MCF 10A (cell line): ENCODE data around the gene SAT1. TPM values are rescaled to one million over a fixed set of nuclear protein-coding genes. Genes with fewer than 3 reads are reported as not detected.

Source experiments
- BruUV-seq: library from RNA; stranded (reverse); fragments of 400-500 nt; replicated peaks from 2 replicates; lab custom pipeline; 2021; lab: Mats Ljungman, UMichigan
- CTCF ChIA-PET: fragments of 300-600 bp; sonication (Branson Sonifier 250); formaldehyde crosslinking; extraction: SDS; loops from one replicate; lab custom pipeline; 2021; ENCODE audit warnings: antibody characterized with exemption, inconsistent platforms; lab: Yijun Ruan, JAX
- POLR2A ChIA-PET: fragments of 300-600, 350-650 bp; sonication (Branson Sonifier 250); formaldehyde crosslinking; extraction: SDS; loops from one replicate; lab custom pipeline; 2020; ENCODE audit warnings: antibody characterized with exemption, inconsistent platforms; lab: Yijun Ruan, JAX
- DNase-seq: peaks from one replicate; pipeline ENCODE4 v3.0.0-alpha.2; 2018; ENCODE audit not compliant: unreplicated experiment
- H3K27ac Mint-ChIP-seq: one replicate; pipeline ENCODE4 v1.8.0; 2022; ENCODE audit warnings: mild to moderate bottlenecking, low read depth, mixed read lengths; ENCODE audit not compliant: unreplicated experiment
- H3K27me3 Mint-ChIP-seq: one replicate; pipeline ENCODE4 v1.8.0; 2022; ENCODE audit warnings: mixed read lengths; ENCODE audit not compliant: insufficient read depth, unreplicated experiment
- H3K36me3 Mint-ChIP-seq: one replicate; pipeline ENCODE4 v1.8.0; 2022; ENCODE audit warnings: mild to moderate bottlenecking, moderate library complexity, mixed read lengths; ENCODE audit not compliant: insufficient read depth, unreplicated experiment
- H3K4me1 Mint-ChIP-seq: one replicate; pipeline ENCODE4 v1.8.0; 2022; ENCODE audit warnings: mixed read lengths; ENCODE audit not compliant: insufficient read depth, unreplicated experiment
- H3K4me3 Mint-ChIP-seq: one replicate; pipeline ENCODE4 v1.8.0; 2022; ENCODE audit warnings: mild to moderate bottlenecking, moderate library complexity, mixed read lengths; ENCODE audit not compliant: unreplicated experiment
- H3K9me3 Mint-ChIP-seq: one replicate; pipeline ENCODE4 v1.8.0; 2022; ENCODE audit warnings: mixed read lengths; ENCODE audit not compliant: unreplicated experiment
- intact Hi-C: fragments of 100-400 bp; cut with micrococcal nuclease; formaldehyde crosslinking; loops from 2 replicates; pipeline ENCODE4 v1.14.1; 2022
- total RNA-seq: library from RNA; stranded (reverse); gene quantifications from 2 replicates; pipeline ENCODE4 v1.2.3, GENCODE V29; 2022
- TF ChIP-seq, protein P1 (sequence below): fragments of 200-600 bp; IDR thresholded peaks from one replicate; pipeline ENCODE4 v1.8.0; 2022; ENCODE audit warnings: antibody characterized with exemption, mild to moderate bottlenecking; ENCODE audit not compliant: unreplicated experiment

Gene SAT1
- total RNA-seq, 1 experiment from 2014 or later = 582 TPM

DNA sequence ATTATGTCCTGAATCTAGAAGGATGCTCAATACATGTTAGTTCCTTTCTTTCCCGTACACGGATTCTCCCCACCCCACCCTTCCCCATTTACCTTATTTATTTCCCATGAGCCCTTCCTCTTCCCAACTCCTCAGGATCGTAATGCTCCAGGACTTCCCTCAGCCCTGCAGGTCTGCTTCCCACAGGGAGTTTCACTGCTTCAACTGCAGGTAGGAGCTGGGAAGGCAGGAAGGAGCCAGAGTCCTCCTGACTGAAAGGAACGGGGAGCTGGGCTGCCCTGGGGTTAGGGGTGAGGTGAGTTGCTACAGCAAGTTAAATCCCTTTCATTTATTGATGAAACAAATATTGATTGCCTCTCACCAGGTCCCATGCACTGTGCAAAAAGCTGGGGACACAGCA is 33.2 kb downstream of the SAT1 start:
- no peaks in the 10 kb centered on the region for H3K36me3 Mint-ChIP-seq
- DNase-seq = no peak
- H3K4me3 Mint-ChIP-seq = no peak overlapping the region
- no TSS peak for BruUV-seq
- ChIA-PET CTCF (interaction anchor here (0.8 kb wide), 1 partner anchor 9 kb away, joined by 3 read pairs; no protein-coding TSS in a partner anchor), POLR2A (no interaction called here)
- intact Hi-C loops = no loop called here
- H3K4me1 Mint-ChIP-seq = peaks cover 6% of the 10 kb centered on the region
- peaks cover 11% of the 10 kb centered on the region for H3K27me3 Mint-ChIP-seq
- no peaks in the 10 kb centered on the region for H3K9me3 Mint-ChIP-seq
- TF ChIP-seq, protein P1, sequence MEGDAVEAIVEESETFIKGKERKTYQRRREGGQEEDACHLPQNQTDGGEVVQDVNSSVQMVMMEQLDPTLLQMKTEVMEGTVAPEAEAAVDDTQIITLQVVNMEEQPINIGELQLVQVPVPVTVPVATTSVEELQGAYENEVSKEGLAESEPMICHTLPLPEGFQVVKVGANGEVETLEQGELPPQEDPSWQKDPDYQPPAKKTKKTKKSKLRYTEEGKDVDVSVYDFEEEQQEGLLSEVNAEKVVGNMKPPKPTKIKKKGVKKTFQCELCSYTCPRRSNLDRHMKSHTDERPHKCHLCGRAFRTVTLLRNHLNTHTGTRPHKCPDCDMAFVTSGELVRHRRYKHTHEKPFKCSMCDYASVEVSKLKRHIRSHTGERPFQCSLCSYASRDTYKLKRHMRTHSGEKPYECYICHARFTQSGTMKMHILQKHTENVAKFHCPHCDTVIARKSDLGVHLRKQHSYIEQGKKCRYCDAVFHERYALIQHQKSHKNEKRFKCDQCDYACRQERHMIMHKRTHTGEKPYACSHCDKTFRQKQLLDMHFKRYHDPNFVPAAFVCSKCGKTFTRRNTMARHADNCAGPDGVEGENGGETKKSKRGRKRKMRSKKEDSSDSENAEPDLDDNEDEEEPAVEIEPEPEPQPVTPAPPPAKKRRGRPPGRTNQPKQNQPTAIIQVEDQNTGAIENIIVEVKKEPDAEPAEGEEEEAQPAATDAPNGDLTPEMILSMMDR = no peak
- H3K27ac Mint-ChIP-seq = no peak overlapping the region

DNA sequence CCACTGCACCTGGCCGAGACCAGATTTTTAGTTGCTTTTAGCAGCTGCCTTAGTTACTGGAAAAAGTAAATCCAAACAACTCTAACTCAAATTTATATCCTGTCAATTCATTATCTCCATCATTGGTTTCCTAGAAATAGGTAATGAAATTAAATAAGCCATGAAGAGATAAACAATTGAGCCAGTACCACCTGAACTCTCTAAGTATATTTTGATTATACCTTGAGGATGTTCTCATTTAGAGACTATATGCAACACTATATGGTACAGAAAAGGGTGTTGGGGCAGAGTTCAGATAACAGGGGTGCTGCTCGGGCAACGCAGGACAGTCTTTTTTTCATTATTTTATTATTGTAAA is 35.0 kb downstream of the SAT1 start:
- intact Hi-C loops = no loop called here
- BruUV-seq = no TSS peak
- H3K36me3 Mint-ChIP-seq = no peaks in the 10 kb centered on the region
- DNase-seq = no peak
- H3K27ac Mint-ChIP-seq = no peak overlapping the region
- TF ChIP-seq, protein P1 = no peak
- ChIA-PET POLR2A (interaction anchor here (0.5 kb wide), 1 partner anchor 53 kb away, joined by 3 read pairs; no protein-coding TSS in a partner anchor), CTCF (interaction anchor here (1.3 kb wide), 1 partner anchor 11 kb away, joined by 4 read pairs; no protein-coding TSS in a partner anchor)
- H3K4me3 Mint-ChIP-seq = no peak overlapping the region
- peaks cover 7% of the 10 kb centered on the region for H3K27me3 Mint-ChIP-seq
- peaks cover 6% of the 10 kb centered on the region for H3K4me1 Mint-ChIP-seq
- H3K9me3 Mint-ChIP-seq = no peaks in the 10 kb centered on the region

DNA sequence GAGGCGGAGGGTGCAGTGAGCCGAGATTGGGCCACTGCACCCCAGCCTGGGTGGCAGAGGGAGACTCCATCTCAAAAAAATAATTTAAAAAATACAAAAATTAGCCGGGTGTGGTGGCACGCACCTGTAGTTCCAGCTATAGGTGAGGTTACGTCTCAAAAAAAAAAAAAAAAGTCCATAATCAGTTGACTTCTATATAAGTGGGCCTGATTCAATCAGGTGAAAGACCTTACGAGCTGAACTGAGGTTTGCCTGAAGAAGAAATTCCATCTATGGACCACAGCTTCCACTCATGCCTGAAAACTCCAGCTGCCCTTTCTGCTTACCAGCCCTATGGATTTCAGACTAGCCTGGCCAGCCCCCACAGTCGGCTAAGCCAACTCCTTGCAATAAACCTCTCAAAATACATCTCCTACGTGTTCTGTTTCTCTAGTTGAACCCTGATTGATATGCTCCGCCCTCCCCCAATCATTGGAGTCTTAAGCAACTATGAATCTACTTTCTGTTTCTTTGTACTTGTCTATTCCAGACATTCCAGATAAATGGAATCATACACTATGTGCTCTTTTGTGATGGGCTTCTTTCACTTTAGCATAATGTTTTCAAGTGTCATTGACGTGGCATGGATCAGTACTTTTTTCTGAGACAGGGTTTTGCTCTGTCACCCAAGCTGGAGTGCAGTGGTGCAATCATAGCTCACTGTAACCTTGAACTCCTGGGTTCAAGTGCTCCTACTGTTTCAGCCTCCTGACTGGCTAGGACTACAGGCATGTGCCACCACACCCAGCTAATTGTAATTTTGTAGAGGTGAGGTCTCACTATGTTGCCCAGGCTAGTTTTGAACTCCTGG is 36.6 kb downstream of the SAT1 start:
- no TSS peak for BruUV-seq
- POLR2A ChIA-PET = interaction anchor here (0.5 to 2.5 kb wide), 3 partner anchors 15 to 36 kb away, joined by 3 to 19 read pairs (median 3); partner anchors contain the start of gene SAT1
- intact Hi-C loops = loop anchor here (1.0 to 2.0 kb wide), 2 partner anchors 37 to 63 kb away; no protein-coding TSS in a partner anchor
- no peak overlapping the region for H3K27ac Mint-ChIP-seq
- no peak for DNase-seq
- TF ChIP-seq, protein P1 = no peak
- no peak overlapping the region for H3K4me3 Mint-ChIP-seq
- no peaks in the 10 kb centered on the region for H3K9me3 Mint-ChIP-seq
- H3K27me3 Mint-ChIP-seq = peaks cover 7% of the 10 kb centered on the region
- CTCF ChIA-PET = interaction anchor here (0.6 to 2.5 kb wide), 9 partner anchors 11 to 384 kb away, joined by 3 to 25 read pairs (median 3); no protein-coding TSS in a partner anchor
- H3K36me3 Mint-ChIP-seq = no peaks in the 10 kb centered on the region
- H3K4me1 Mint-ChIP-seq = peaks cover 6% of the 10 kb centered on the region

DNA sequence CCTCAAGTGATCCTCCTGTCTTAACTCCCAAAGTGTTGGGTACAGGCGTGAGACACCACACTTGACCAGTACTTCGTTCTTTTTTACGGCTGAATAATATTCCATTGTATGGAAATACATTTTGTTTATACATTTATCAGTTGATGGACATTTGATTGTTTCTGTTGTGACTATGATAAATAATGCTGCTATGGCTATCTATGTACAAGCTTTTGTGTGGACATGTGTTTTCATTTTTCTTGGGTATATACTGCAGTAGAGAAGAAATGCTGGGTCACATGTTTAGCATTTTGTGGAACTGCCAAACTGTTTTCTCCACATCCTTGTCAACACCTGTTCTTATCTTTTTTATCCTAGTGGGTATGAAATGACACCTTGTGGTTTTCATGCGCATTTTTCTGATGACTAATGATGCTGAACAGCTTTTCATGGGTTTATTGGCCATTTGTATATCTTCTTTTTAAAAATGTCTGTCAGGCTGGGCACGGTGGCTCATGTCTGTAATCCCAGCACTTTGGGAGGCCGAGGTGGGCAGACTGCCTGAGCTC is 37.3 kb downstream of the SAT1 start:
- Mint-ChIP-seq H3K27me3 (peaks cover 8% of the 10 kb centered on the region), H3K4me1 (peaks cover 6% of the 10 kb centered on the region), H3K36me3 (no peaks in the 10 kb centered on the region), H3K9me3 (no peaks in the 10 kb centered on the region), H3K4me3 (no peak overlapping the region), H3K27ac (no peak overlapping the region)
- ChIA-PET POLR2A (interaction anchor here (0.5 to 2.5 kb wide), 3 partner anchors 16 to 37 kb away, joined by 3 to 19 read pairs (median 3); partner anchors contain the start of gene SAT1), CTCF (interaction anchor here (0.6 to 2.5 kb wide), 9 partner anchors 11 to 502 kb away, joined by 3 to 25 read pairs (median 3); no protein-coding TSS in a partner anchor)
- intact Hi-C loops = loop anchor here (1.0 to 2.0 kb wide), 2 partner anchors 38 to 64 kb away; no protein-coding TSS in a partner anchor
- TF ChIP-seq, protein P1 = peak; percentile 12
- DNase-seq = peak; percentile 39
- BruUV-seq = no TSS peak
